Astrocyte of the hippocampus (primary cell): ENCODE results near the gene ZFP64.
"Not testable (repeated sequence)": the region's sequence is repeated elsewhere in the genome, so short reads cannot be mapped to it uniquely, and the experiment has no call there.

Experiments used
- DNase-seq: peaks from one replicate; pipeline ENCODE4 v3.0.0; 2011; ENCODE audit warnings: low read depth, low spot score

The ZFP64 gene

GRCh38 chr20:52204136-52204535 is 12.6 kb upstream of the ZFP64 start:
- DNase-seq, result no peak

GRCh38 chr20:52201395-52201794 is 9.8 kb upstream of the ZFP64 start:
- no peak for DNase-seq

- no peak for DNase-seq
Measured at GRCh38 chr20:52200870-52201269, 9.3 kb upstream of the ZFP64 start.

- no peak for DNase-seq
Measured at GRCh38 chr20:52196845-52197244, 5.3 kb upstream of the ZFP64 start.

- DNase-seq, result no peak
Measured at GRCh38 chr20:52193886-52194545, 2.4 kb upstream of the ZFP64 start.

GRCh38 chr20:52193133-52193532 is 1.6 kb upstream of the ZFP64 start:
- DNase-seq, result no peak

- not testable (repeated sequence) for DNase-seq
Measured at GRCh38 chr20:52192719-52193007, 1.1 kb upstream of the ZFP64 start.

- DNase-seq, result peak; percentile 55
Measured at GRCh38 chr20:52191916-52192718, 538 bp upstream of the ZFP64 start.

GRCh38 chr20:52190437-52191131 is 995 bp downstream of the ZFP64 start:
- peak; percentile 53 for DNase-seq

- DNase-seq, result no peak
Measured at GRCh38 chr20:52181766-52182165, 9.8 kb downstream of the ZFP64 start.

- DNase-seq, result no peak
Measured at GRCh38 chr20:52180180-52180840, 11.3 kb downstream of the ZFP64 start.

GRCh38 chr20:52179331-52180179 is 12.0 kb downstream of the ZFP64 start:
- no peak for DNase-seq

GRCh38 chr20:52178691-52179090 is 12.9 kb downstream of the ZFP64 start:
- no peak for DNase-seq

- DNase-seq, result no peak
Measured at GRCh38 chr20:52175840-52176239, 15.7 kb downstream of the ZFP64 start.

GRCh38 chr20:52172392-52173047 is 19.1 kb downstream of the ZFP64 start:
- no peak for DNase-seq

GRCh38 chr20:52171025-52171424 is 20.6 kb downstream of the ZFP64 start:
- no peak for DNase-seq

GRCh38 chr20:52168116-52168515 is 23.5 kb downstream of the ZFP64 start:
- DNase-seq, result no peak

- no peak for DNase-seq
Measured at GRCh38 chr20:52167232-52167840, 24.2 kb downstream of the ZFP64 start.

- DNase-seq, result no peak
Measured at GRCh38 chr20:52166150-52166549, 25.4 kb downstream of the ZFP64 start.

GRCh38 chr20:52160621-52161204 is 30.9 kb downstream of the ZFP64 start:
- DNase-seq, result no peak
